Left lung (tissue), 10 donors: Measurements from ENCODE around the gene PHAF1. TPM values are rescaled to one million over a fixed set of nuclear protein-coding genes. Genes with fewer than 3 reads are reported as not detected.

ENCODE experiments used
- ATAC-seq: fragments of 200-7000 bp; cut with Tn5 transposase; one replicate; pipeline ENCODE4 v1.9.1; 2020; ENCODE audit warnings: moderate library complexity
- DNase-seq, 4 donors: peaks; one replicate each; pipeline ENCODE4 v3.0.0-alpha.2; 2013 to 2020
- H3K27ac ChIP-seq, 2 donors: fragments of 200-600 bp; sonication (generic) in 1 of 2; one replicate each; pipeline versions ENCODE4 v1.5.0 to v1.8.0; 2020 to 2021
- H3K27me3 ChIP-seq, 2 donors: fragments of 200-600 bp; sonication (generic) in 1 of 2; one replicate each; pipeline versions ENCODE4 v1.5.0 to v1.8.0; 2020 to 2021
- H3K36me3 ChIP-seq, 2 donors: fragments of 200-600 bp; sonication (generic) in 1 of 2; one replicate each; pipeline versions ENCODE4 v1.5.0 to v1.8.0; 2020 to 2021
- H3K4me1 ChIP-seq, 2 donors: fragments of 200-600 bp; one replicate each; pipeline ENCODE4 v1.8.0; 2021
- H3K4me3 ChIP-seq, 2 donors: fragments of 200-600 bp; sonication (generic) in 1 of 2; one replicate each; pipeline versions ENCODE4 v1.5.0 to v1.8.0; 2020 to 2021; ENCODE audit warnings: mild to moderate bottlenecking in 1 of 2
- H3K9me3 ChIP-seq, 2 donors: fragments of 200-600 bp; sonication (generic) in 1 of 2; one replicate each; pipeline versions ENCODE4 v1.5.0 to v1.8.0; 2020 to 2021
- CTCF ChIP-seq, 2 donors: fragments of 200-600 bp; sonication (generic) in 1 of 2; IDR thresholded peaks; one replicate each; pipeline versions ENCODE4 v1.5.0 to v1.8.0; 2021; ENCODE audit warnings: antibody characterized with exemption in 2 of 2
- intact Hi-C, 2 donors: fragments of 100-400 bp; cut with DNase I; formaldehyde crosslinking; loops; one replicate each; pipeline versions ENCODE4 v1.11.2 to v1.14.2; 2022
- polyA plus RNA-seq, 6 donors: library from polyadenylated mRNA; unstranded; fragments of 120-200 nt; gene quantifications; one replicate each; pipeline ENCODE4 v1.2.1, GENCODE V29; 2013; ENCODE audit not compliant: insufficient read length in 6 of 6
- total RNA-seq, 2 donors: library from RNA; stranded (reverse); fragmentation: NEBNext Ultra II Directional; extraction: Animal tissue kit (Norgen Biotek cat#: 25700); gene quantifications; one replicate each; pipeline ENCODE4 v1.2.1, GENCODE V29; 2021
- donor health status: DM: no; HTN: yes; CAD: no.
- donor health status: DM: no; HTN: no; CAD: no.

PHAF1 gene
- total and polyA plus RNA-seq, 8 donors: 12.3 to 26.5 (median 23.5) TPM

DNA sequence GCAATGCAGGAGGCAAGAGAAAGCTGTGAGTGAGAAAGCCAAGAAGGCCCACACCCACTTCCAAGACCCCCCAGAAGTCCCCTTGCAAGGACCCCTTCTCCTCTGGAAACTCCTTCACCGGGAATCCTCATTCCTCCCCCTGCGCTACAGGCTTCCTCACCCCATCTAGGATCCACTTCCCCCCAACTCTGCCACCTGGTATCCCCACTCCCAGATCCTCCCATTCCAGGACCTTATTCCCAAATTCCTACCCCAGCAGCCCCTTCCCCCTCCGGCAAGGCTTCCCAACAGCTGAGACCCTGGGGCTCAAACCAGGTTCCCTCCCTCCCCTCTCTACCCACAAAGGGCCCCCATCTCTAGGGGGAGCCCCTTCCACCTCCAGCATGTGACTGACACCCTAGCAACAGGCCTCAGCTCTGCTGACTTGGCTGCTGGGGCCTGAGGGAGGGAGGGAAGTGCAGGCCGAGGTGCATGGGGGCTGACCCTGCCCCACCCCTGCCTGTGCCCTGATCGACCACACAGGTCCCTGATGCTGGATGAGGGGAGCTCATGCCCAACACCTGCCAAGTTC lies 56.9 kb downstream of the PHAF1 start:
- no peak for TF ChIP-seq CTCF (IDR thresholded peaks at IDR 0.05)
- Histone ChIP-seq H3K27me3 (peaks cover 25 to 100% of the 10 kb centered on the region in 2 donors), H3K4me1 (peaks cover 45 to 69% of the 10 kb centered on the region in 2 donors)

DNA sequence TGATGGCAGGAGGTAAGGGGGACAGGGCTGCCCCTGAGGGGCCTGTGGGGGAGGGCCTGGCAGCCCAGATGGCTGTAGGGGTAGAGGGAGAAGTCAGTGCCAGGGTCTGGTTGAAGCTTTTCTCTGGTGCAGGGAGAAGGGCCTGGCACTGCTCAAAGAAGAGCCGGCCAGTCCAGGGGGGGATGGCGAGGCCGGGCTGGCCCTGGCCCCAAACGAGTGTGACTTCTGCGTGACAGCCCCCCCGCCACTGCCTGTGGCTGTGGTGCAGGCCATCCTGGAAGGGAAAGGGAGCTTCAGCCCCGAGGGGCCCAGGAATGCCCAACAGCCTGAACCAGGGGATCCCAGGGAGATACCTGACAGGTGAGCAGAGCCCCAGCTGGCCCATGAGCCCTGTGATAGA lies 57.8 kb downstream of the PHAF1 start:
- DNase-seq (peak in 1 of 4 donors; percentile 61), ATAC-seq (no peak)
- no peaks in the 10 kb centered on the region for H3K9me3 ChIP-seq

More for the DNA sequence above, 56.9 kb downstream of the PHAF1 start:
- no peak overlapping the region for H3K27ac ChIP-seq
- intact Hi-C loops: no loop called here
- no peak overlapping the region for H3K4me3 ChIP-seq
- H3K9me3 ChIP-seq: no peaks in the 10 kb centered on the region
- ATAC-seq (no peak), DNase-seq (no peak)
- H3K36me3 ChIP-seq: no peaks in the 10 kb centered on the region

DNA sequence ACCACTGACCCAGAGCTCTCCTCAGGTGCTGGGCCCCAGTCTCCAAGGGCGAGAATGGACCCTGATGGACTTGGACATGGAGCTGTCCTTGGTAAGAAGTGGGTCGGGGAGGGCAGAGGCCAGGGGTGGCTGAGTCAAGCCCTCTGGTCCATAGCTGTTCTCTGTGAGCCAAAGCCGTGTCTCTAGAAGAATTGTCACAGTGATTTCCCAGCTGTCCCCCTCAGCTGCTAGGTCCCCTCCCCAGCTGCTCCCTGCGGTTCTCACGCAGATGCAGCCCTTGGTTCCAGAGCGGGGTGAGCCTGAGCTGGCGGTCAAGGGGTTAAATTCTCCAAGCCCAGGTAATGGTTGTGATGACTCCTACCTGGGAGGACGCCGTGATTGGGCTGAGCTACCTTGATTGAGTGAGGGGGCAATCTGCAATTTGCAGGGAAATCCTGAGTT lies 59.3 kb downstream of the PHAF1 start:
- peaks cover 18 to 90% of the 10 kb centered on the region in 2 donors for H3K27me3 ChIP-seq
- intact Hi-C loops: no loop called here
- H3K4me1 ChIP-seq: peaks cover 32 to 66% of the 10 kb centered on the region in 2 donors
- no peaks in the 10 kb centered on the region for H3K36me3 ChIP-seq
- H3K4me3 ChIP-seq: no peak overlapping the region
- ATAC-seq (no peak), DNase-seq (peak in 1 of 4 donors; percentile 39)
- no peak for TF ChIP-seq CTCF (IDR thresholded peaks at IDR 0.05)
- no peak overlapping the region for H3K27ac ChIP-seq
- no peaks in the 10 kb centered on the region for H3K9me3 ChIP-seq

More for the DNA sequence above, 57.8 kb downstream of the PHAF1 start:
- peaks cover 39 to 66% of the 10 kb centered on the region in 2 donors for H3K4me1 ChIP-seq
- no peaks in the 10 kb centered on the region for H3K36me3 ChIP-seq
- intact Hi-C loops: no loop called here
- no peak overlapping the region for H3K4me3 ChIP-seq
- H3K27ac ChIP-seq: no peak overlapping the region
- peaks cover 25 to 92% of the 10 kb centered on the region in 2 donors for H3K27me3 ChIP-seq
- no peak for TF ChIP-seq CTCF (IDR thresholded peaks at IDR 0.05)

GRCh38 chr16:67169642-67170167 lies 60.0 kb downstream of the PHAF1 start:
- no peak for ATAC-seq
- intact Hi-C loops: no loop called here

More at GRCh38 chr16:67169642-67170167, 60.0 kb downstream of the PHAF1 start:
- TF ChIP-seq CTCF (IDR thresholded peaks at IDR 0.05): peak; percentile 33 to 46
- Histone ChIP-seq H3K4me1 (peaks cover 33 to 66% of the 10 kb centered on the region in 2 donors), H3K36me3 (no peaks in the 10 kb centered on the region), H3K27ac (peak overlapping the region; percentile 81 to 90), H3K4me3 (peak overlapping the region; percentile 29 to 43), H3K9me3 (no peaks in the 10 kb centered on the region), H3K27me3 (peaks cover 18 to 90% of the 10 kb centered on the region in 2 donors)
- DNase-seq: peak in 1 of 4 donors; percentile 78
